Fibroblast of lung (primary cell): Measurements from ENCODE around the gene STON2.

Experiments
- EZH2 ChIP-seq: IDR thresholded peaks from 2 replicates; pipeline ENCODE4 v1.5.1; 2012; ENCODE audit warnings: low read length, control low read depth, mild to moderate bottlenecking; ENCODE audit errors: missing control alignments
- TF ChIP-seq, protein P1 (sequence below), 2 donors: IDR thresholded peaks in 1 of 2; conservative IDR thresholded peaks in 1 of 2; 1 replicate in 1 of 2; 2 replicates in 1 of 2; pipeline ENCODE4 v1.5.1; 2011 to 2012; ENCODE audit warnings: low read length in 2 of 2, control low read depth in 1 of 2, inconsistent platforms in 1 of 2, low read depth in 1 of 2, mild to moderate bottlenecking in 1 of 2

DNA sequence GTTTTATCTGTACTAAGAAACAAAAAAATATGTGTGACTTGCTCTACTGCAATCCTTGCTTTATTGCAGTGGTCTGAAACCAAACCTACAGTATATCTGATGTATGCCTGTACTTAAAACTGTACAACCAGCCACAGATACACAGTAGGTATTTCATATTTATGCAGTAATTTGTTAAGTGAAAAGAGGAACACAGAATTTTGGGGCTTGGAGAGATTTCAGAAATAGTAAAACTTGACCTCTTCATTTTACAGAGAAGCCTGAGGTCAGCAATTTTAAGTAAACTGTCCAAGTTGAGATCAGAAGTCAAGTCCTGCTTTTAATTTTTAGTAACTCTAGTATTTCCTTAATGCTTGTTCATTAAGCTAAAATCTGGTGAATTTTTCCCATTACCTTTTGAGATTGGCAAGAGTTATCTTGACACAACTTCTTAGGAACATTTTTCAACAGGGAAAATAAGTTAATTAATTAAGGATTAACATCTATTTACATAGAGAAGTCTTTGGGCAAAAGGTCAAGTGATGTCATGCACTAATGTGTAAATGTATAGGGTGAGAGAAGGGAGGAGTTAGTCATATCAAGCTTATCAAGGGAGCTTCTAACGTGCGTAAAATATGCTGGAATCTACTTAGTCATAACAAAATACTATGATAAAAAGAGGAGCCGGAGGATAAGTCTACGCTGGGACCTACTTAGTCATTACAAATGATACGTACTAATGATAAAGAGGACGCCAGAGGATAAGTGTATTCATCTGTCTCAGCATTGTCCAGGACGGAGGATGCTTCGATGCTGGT lies 113.4 kb downstream of the STON2 start:
- TF ChIP-seq, protein P1, sequence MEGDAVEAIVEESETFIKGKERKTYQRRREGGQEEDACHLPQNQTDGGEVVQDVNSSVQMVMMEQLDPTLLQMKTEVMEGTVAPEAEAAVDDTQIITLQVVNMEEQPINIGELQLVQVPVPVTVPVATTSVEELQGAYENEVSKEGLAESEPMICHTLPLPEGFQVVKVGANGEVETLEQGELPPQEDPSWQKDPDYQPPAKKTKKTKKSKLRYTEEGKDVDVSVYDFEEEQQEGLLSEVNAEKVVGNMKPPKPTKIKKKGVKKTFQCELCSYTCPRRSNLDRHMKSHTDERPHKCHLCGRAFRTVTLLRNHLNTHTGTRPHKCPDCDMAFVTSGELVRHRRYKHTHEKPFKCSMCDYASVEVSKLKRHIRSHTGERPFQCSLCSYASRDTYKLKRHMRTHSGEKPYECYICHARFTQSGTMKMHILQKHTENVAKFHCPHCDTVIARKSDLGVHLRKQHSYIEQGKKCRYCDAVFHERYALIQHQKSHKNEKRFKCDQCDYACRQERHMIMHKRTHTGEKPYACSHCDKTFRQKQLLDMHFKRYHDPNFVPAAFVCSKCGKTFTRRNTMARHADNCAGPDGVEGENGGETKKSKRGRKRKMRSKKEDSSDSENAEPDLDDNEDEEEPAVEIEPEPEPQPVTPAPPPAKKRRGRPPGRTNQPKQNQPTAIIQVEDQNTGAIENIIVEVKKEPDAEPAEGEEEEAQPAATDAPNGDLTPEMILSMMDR (conservative IDR thresholded peaks at IDR 0.05 in 1 of 2, IDR thresholded peaks at IDR 0.05 in 1 of 2; ENCODE audit: low read depth in 1 of 2, low read length in 2 of 2) = no peak
- TF ChIP-seq EZH2 = no peak
